GM15510 (cell line): ENCODE measurements around the gene UBE2J1.

ENCODE experiments used
- POLR2A ChIP-seq: IDR thresholded peaks from 3 replicates; pipeline ENCODE4 v1.6.1; 2011; ENCODE audit warnings: borderline replicate concordance; ENCODE audit not compliant: insufficient read length; ENCODE audit errors: extremely low read depth

The UBE2J1 gene

DNA sequence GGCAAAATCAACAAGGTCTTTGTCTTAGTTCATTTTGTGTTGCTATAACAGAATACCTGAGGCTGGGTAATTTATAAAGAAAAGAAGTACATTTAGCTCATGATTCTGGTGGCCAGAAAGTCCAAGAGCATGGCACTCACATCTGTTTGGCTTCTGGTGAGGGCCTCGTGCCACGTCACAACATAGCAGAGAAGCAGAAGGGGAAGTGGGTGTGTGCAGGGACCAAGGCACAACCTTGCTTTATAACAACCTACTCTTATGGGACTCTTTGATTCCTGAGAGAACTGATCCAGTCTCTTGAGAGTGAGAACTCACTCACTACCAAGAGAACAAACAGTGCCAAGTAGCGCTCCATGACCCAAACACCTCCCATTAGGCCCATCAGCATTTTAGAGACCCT, 62.8 kb downstream of the UBE2J1 start:
- TF ChIP-seq POLR2A = no peak

DNA sequence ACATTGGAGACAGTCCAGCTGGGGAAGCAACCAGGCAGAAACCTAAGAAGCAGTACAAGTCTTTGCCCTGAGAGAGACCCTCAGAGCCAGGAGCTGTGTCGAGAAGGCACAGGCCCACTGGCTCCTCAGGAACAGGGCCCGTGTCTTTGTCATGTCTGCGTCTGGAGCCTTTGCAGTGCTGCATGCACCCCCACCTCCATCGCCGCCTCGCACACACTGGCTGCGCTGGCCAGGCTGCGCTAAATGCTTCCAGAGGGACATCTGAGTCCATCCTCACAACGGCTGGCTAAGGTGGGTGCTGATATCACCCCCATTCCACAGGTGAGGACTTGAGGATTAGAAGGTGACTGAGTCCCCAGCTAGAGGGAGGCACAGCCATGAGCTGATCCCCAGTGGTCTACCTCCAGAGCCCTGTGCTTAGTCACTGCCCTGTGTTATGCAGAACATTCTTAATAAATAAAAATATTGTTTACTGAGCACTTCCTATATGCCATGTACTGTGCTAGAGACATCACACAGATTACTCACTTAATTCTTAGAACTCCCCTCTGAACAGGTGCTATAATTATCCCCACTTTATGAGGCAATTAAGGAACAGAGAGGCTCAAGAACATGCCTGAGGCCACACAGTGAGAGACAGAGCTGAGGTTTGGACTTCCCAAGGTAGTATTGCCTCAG, 65.0 kb downstream of the UBE2J1 start:
- TF ChIP-seq POLR2A = no peak

- TF ChIP-seq POLR2A = no peak
Observed at GRCh38 chr6:89286516-89286915, 66.0 kb downstream of the UBE2J1 start.

DNA sequence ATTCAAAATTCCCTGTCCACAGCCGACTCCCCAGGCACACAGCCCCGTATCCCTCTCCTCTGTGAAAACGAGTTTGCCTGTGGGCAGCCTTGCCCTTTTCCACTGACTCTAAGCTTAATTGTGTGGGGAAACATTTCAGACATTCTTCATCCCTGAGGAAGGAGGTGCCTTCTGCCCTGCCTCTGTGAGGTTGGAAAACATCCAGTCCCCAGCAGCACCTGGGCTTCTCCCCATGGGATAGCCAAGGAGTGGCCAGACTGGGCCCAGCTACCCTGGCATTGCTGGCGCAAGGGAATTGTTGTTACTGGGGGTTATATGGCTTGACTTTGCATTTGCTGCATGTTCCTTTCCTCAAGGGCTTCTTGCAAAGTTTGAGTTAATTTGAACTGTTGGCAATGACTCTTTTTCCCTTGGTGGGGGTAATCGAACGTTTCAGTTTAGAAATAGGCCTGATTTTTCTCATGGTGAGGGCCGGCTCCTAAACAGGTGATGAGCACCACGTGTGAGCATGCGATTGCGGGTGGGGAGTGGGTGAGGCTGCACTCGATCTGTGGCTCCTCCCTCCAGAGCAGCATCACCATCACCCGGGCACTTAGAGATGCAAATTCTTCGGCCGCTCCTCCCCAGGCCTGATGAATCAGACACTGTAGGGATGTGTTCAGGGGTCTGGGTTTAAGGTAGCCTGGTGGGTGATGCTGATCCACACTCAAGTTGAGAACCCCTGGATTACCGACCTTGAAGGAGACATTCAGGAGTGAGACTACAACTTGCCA, 67.4 kb downstream of the UBE2J1 start:
- TF ChIP-seq POLR2A = no peak

DNA sequence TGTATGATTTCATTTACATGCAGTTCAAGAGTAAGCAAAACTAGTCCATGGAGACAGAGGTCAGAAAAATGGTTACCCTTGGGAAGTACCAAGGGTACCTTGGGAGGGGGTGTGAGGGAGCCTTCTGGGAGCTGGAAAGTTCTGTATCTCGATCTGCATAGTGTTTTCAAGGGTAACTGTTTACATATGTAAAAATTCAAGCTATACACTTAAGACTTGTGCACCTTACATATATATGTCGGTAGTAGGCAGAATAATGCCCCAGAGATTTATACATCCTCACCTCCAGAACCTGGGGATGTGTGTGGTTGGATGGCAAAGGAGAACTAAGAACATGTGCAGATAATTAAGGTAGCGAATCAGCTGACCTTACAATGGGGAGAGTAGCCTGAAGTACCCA, 68.4 kb downstream of the UBE2J1 start:
- no peak for TF ChIP-seq POLR2A

GRCh38 chr6:89282749-89283148, 69.8 kb downstream of the UBE2J1 start:
- TF ChIP-seq POLR2A = no peak

DNA sequence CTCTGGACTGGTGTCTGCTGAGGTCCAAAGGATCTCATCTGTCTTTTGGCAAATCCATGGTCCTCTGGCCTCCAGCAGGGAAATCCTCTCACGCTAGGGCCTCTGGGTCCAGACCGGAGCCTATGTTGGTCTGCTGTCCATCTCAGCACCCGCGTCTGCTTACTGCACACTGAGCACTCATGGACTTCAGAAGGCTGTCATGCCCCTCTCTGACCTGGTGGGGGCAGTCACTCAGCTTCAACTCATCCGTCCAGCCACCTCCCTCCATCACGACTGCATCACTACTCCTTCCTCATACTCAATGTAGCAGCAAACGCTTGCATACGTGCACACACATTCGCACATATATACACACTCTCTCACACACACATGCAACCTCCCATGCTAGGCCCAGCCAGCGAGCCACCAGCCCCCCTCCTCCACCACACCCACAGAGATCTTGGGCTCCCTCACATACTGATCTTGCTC, 70.7 kb downstream of the UBE2J1 start:
- TF ChIP-seq POLR2A = no peak

GRCh38 chr6:89278956-89279355, 73.6 kb downstream of the UBE2J1 start:
- TF ChIP-seq POLR2A = no peak
